ENCODE measurements around the gene FAHD2A.

DNA sequence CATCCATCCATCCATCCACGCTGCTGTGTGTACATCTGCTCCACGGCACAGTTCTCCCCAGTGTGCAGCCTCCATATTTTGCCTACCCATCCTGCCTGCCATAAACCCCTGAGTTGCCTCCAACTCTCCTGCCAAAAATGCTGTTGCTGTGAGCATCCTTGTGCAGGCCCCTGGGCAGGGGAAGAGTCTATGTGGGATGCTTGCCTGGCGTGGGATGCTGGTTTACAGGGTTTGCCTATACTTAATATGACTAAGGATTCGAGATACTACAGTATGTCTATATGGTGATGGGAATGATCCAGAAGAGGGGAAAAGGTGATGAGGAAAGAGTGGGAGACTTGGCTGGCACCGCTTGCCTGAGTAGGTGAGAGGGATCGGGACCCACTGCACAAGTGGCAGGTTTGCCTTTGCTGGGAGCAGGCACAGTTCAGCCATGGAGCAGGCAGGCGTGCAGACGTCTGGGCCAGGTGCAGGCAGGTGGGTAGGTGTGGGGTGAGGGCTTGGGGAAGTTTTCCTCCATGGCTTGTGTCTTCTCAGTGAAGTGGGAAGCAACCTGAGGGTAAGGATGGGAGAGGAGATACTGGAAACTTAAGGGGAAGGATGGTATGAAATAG is 30.2 kb upstream of the FAHD2A start:
- TF ChIP-seq, protein P1, sequence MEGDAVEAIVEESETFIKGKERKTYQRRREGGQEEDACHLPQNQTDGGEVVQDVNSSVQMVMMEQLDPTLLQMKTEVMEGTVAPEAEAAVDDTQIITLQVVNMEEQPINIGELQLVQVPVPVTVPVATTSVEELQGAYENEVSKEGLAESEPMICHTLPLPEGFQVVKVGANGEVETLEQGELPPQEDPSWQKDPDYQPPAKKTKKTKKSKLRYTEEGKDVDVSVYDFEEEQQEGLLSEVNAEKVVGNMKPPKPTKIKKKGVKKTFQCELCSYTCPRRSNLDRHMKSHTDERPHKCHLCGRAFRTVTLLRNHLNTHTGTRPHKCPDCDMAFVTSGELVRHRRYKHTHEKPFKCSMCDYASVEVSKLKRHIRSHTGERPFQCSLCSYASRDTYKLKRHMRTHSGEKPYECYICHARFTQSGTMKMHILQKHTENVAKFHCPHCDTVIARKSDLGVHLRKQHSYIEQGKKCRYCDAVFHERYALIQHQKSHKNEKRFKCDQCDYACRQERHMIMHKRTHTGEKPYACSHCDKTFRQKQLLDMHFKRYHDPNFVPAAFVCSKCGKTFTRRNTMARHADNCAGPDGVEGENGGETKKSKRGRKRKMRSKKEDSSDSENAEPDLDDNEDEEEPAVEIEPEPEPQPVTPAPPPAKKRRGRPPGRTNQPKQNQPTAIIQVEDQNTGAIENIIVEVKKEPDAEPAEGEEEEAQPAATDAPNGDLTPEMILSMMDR (IDR thresholded peaks at IDR 0.05) = no peak
- TF ChIP-seq ZFX (IDR thresholded peaks at IDR 0.05; ENCODE audit: borderline replicate concordance) = no peak

All from 22Rv1 (cell line).